HG03103 (cell line): ENCODE results near the gene SORL1.
A peak's percentile ranks its signal among the peaks of the same experiment; 100 is the strongest.

Source experiments
- ATAC-seq: cut with Tn5 transposase; IDR thresholded peaks from one replicate; pipeline ENCODE4 v1.9.1; 2021; ENCODE audit warnings: low read depth; ENCODE audit not compliant: unreplicated experiment

SORL1 gene

DNA sequence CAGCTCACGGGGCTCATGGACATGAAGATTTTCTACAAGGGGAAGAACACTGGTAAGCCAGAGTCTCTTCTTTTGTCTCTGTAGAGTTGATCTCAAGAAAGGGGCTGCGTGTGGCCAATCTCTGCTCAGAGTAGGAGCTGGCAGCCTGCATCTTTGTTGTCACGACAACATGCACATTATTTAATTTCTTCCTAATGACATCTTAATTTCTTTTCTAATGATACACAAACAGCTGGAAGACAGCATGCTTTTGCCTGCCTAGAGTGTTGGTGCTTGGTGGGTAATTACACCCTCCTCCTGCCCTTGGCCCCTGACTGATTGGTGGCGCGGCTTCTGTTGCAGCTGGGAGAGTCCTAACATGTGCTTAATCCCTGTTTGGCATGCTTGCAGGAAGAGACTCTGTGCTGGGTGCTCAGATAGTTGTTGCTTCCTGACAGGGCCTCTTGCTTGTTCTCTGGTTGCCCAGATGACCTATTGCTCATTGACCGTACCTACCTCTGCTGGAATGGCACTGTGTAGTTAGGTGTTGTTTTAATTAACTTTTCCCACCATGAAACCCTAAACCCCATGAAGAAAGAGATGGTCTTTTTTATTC is 107.6 kb downstream of the SORL1 start:
- ATAC-seq, result no peak

DNA sequence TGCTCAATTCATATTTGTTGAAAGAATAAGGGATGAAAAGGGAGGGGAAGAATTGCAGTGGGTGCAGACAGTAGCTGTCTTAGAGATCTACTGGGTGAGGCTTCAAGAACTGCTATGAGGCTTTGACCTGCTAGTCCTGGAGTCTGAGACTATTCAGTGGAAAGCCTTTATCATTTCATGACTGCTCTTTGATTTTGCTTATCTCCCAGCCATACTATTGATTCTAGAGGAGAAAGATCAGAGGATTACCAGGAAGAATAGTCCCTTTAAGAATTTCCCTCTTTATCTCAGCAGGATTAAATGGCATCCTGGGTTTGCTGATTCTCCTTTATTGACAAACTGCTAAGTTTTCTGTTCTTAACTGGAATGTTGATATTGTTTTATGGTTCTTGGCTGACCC is 108.1 kb downstream of the SORL1 start:
- ATAC-seq, result no peak

DNA sequence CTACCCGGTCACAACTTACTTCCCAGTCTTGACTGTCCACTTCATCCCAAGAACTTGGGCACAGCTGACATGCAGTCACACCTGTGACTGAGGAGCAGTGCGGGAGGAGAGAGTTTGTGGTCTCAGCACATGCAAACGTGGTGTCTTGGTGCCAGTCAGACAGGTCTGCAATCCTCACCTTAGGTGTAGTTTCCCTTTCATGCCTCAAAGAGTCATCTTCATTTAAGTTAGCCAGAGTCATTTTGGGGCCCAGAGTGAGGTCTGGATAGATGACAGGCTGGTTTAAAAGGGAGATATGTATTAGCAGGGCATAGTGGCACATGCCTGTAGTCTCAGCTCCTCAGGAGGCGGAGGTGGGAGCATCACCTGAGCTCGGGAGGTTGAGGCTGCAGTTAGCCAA is 109.1 kb downstream of the SORL1 start:
- no peak for ATAC-seq

DNA sequence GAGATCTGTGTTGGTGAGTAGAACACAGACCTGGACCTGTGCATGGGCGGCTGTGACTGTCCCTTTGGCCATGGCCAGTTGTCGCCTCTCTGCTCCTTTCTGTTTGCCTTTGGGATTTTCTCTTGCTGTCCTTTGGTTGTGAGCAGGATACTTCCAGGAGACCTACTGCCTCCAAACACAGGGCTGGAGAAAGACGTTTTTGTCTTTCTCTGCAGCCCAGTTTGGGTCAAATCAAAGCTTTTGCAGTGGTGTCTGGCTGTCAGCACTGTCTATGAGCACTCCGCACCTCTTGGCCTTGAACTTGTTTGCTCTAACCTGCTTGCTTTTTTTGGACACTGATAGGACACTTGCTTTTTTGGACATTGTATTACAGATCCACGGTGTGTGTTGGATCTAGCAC is 109.6 kb downstream of the SORL1 start:
- no peak for ATAC-seq

DNA sequence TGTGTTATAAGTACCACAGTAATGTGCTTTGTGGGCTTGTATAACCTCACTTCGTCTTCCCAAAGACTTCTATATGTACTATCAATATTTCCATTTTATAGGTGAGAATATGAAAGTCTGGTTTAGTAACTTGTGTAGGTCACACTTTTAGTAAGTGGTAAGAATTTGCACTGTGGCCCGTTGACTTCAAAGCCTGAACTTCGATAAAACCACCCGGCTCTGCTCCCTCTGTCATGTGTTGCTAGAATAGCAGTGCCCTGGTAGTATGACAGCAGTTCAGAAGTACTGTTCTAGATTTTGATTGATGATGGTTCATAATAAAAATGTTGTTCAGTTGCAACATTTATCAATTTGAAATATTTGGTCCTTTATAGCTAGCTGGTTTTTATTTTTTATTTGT is 110.9 kb downstream of the SORL1 start:
- no peak for ATAC-seq

DNA sequence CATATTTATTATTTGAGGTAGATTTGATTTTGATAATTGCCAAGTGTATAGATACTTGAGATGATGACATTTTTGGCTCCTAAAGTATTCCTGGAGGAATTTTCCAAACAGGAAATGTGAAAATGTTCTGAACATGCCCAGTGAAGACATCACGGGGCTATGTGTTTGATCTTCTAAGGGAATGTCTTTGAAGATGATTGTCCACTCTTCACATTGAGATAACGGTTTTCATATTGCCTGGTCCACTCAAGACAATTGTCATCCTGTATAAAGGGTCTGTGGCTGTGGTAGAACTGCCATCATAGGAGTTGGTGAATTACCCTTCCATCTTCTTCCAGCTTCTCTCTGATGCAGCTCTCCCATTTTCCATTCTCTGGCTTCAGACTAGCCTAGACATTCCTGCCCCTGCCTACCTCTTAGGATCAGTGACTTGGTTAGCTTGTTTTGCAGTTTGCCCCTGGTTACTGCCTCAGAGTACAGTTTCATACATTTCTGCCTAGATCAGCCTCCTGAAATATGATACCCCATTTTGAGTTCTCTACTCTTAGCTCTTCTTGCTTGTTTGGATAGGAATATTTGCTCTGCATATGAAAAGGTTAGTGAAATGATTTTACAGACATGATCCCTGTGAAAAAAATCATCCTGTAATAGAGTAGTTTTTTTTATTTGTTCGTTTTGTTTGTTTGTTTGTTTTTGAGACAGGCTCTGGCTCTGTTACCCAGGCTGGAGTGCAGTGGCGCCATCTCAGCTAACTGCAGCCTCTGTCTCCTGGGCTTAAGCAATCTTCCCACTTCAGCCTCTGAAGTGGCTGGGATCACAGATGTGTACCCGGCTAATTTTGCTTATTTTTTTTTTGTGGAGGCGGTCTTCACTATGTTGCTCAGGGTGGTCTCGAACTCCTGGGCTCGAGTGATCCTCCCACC is 112.0 kb downstream of the SORL1 start:
- ATAC-seq, result no peak

DNA sequence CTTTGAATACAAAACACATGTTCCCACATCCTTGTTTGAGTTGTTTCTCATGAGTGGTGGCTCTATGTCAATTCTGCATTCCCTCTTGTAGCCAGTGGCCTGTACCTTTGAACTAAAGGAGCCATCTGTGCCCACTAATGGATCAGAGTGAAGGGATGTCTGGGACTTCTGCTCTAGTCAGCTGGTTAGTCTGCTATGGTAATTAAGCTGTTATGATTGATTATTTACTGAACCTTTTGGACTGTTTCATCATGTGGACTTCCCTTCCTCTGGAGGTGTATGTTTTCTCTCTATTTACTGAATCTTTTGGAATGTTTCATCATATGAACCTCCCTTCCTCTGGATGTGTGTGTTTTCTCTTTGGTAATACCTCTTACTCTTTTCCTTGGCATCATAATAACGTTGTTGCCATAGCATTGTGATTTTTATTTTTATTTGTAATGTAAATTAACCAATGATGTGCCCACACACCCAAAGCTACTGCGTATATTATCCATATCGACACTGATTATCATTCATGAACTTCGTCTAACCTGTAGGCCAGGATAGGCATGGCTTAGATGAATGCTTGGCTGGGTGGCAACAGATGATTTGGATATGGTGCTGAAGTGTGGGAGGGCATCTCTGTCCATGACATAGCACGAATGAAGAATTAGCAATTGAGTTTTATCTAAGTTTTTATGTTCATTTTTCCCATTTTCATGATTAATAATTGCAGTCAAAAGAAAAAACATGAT is 113.0 kb downstream of the SORL1 start:
- ATAC-seq, result no peak

DNA sequence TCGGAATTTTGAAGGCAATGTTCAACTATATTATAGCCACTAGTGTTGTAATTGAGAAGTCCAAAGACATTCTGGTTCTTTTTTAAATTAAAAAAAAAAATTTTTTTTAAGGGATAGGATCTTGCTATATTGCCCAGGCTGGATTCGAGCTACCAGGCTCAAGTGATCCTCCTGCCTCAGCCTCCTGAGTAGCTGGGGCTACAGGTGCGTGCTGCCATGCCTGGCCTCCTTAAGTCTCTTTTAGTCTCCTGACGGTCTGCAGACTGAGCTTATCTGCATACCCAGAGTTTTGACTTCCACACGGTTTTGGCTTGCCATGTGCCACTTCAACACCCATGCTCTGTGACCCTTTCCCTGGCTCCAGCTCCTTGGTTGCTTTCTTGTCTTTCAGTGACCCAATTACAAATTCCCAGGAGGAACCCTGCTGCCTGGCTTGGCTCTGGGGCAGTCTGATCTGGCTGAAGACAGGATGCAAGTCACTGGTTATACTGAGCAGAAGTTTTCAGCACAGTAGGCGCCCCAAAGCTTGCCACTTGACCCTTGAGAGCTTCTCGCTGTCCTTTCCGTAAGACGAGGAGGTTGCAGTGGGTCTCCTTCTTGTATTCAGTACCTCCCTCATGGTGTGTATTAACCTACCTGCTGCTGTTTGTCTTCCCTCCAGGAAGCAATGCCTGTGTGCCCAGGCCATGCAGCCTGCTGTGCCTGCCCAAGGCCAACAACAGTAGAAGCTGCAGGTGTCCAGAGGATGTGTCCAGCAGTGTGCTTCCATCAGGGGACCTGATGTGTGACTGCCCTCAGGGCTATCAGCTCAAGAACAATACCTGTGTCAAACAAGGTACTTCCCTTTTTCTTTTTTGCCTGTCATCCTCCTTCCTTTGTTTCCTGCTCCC is 114.4 kb downstream of the SORL1 start:
- ATAC-seq, result no peak

DNA sequence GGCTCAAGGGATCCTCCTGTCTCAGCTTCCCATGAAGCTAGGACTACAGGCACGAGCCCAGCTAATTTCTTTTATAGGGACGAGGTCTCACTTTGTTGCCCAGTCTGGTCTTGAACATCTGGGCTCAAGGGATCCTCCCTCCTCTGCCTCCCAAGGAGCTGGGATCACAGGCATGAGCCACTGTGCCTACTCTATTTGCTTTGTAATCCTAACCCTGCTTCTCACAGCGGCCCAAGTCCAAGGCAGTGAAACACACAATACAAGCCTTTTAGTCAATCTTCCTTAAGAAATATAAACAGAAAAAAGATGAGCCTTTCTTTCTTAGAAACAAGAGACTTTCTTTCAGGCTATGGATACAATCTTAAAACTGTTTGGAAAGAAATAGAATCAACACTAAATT is 115.9 kb downstream of the SORL1 start:
- no peak for ATAC-seq

DNA sequence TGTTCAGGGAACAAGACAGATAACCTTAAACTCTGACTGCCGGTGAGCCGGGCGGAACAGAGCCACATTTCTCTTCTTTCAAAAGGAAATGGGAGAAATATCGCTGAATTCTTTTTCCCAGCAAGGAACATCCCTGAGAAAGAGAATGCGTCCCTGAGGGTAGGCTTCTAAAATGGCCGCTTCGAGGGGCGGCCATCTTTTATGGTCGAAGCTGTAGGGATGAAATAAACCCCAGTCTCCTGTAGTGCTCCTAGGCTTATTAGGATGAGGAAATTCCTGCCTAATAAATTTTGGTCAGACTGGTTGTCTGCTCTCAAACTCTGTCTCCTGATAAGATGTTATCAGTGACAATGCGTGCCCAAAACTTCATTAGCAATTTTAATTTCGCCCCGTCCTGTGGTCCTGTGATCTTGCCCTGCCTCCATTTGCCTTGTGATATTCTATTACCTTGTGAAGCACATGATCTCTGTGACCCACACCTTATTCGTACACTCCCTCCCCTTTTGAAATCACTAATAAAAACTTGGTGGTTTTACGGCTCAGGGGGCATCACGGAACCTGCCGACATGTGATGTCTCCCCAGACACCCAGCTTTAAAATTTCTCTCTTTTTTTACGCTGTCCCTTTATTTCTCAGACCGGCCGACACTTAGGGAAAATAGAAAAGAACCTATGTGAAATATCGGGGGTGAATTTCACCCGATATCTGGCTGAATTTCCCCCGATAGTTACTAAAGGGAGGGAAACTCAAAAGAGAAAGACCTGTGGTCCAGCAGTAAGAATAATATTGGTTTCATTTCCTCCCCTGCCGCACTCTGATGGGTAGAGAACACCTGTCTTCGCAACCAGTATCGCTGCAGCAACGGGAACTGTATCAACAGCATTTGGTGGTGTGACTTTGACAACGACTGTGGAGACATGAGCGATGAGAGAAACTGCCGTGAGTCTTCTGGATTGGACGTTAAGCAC is 117.5 kb downstream of the SORL1 start:
- ATAC-seq, result peak; percentile 98

DNA sequence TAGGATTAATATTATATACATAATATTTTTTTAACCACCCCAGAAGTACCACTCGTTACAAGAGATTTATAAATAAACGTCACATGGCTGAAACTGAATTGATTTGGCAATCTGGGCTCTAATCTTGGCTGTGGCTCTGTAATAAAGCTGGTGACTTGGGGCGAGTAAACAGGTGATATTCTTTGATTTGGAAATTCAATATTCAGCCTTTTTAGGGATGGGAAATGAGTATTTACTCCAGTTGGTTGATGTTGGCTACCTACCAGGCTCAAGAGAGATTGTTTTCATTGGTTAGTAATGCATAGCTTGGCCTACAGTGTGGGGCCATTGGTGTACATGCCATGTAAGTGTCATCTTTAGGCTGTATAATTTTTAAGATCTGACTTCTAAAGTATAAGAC is 118.3 kb downstream of the SORL1 start:
- ATAC-seq, result no peak

DNA sequence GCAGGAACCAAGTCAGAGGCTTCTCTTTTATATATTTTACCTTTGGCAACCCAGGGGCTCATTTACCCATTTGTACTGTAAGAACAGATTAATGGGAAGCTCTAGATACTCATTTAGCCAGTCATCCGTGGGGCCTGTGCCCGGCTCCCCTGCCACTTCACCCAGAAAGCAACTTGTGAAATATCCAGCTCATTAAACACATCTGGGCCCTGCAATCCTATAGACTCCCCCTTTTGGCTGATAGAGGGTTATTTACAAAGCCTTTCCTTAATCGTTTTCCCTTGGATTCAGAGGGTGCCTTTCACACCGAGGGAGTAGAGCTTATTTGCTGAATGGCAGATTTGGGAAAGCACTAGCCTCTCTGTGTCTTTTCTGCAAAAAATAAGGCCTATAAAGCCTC is 119.4 kb downstream of the SORL1 start:
- no peak for ATAC-seq

DNA sequence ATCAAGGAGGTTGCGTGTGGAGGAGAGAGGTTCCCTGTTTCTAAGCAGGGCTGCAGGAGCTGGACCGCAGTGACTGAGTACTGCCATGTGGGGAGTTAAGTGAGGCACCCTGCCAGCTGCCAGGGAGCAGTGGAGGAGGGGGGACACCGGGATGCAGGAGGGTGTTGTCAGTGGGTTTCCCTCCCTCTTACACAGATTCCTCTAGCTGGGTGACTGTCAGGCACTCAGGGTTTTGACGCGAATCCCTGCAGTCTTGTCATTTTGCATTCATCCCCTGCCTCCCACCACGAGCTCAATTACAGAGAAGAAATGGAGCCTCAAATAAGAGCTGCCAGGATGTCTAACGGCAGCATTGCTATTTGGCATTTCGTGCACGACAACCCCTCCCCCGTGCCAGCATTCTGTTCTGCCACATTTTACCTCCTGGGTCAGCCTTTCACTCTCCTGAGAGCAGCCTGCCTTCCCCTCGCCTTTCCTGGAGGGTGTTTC is 120.5 kb downstream of the SORL1 start:
- ATAC-seq, result no peak

DNA sequence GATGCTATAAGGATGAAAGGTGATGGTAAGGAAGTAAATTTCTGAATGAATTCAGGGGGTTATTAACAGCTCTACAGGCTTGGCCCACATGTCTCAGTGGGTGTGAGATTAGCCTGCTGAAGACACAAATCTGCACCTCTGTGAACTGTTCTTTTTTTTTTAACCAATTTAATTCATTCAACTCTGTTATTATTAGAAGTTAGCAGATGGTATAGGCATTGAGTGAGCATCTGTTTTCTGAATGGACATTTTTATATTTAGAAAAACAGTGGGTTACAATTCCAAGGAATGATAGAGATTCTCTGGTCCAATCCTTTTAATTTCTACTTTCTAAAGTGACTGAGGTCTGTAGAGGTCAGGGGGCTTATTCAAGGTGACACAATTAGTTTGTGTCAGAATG is 122.7 kb downstream of the SORL1 start:
- no peak for ATAC-seq

DNA sequence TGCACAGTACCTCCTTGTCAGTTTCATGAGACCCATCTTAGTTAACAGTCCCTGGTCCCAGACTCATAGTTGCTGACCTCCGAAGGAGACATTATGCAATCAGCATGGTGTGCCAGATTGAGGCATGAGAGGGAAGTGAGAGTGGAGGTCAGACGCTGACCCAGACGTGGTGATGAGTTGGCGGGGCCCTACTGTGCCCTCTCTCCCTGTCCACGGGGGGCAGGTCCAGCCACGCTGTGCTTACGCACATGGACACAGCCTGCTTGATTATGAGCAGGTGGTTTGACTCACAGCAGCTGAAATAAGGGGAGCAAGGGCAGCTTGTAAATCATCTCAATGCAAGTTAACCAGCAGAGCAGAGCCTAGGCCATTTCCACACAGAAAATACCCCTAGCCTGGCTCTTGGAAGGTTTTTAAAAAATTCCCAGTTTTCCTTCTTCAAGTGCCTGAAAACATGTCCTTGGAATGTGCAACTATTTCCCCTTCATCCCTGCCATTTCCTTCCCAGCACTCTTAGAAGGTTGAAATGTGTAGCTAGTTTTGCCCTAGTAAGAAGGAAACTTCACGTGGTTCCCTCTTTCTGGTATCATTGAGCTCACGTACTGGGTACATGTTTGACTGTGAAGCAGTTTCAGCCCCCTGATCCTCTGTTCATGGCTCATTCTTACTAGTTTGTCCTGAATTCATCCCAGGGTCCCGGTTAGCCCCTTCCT is 123.3 kb downstream of the SORL1 start:
- ATAC-seq, result peak; percentile 69

DNA sequence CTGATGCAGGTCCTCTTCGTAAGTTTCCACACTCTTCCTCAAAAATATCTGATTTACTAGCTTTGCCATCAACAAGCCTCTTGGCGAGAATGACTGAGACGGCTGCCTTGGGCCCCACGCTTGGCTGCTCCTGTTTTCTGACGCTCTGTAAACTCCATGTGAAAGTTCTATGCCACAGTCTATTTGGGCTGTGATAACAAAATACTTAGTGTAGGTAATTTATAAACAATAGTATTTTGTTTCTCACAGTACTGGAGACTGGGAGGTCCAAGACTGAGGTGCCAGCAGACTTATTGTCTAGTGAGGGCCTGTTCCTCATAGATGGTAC is 123.8 kb downstream of the SORL1 start:
- peak; percentile 32 for ATAC-seq

DNA sequence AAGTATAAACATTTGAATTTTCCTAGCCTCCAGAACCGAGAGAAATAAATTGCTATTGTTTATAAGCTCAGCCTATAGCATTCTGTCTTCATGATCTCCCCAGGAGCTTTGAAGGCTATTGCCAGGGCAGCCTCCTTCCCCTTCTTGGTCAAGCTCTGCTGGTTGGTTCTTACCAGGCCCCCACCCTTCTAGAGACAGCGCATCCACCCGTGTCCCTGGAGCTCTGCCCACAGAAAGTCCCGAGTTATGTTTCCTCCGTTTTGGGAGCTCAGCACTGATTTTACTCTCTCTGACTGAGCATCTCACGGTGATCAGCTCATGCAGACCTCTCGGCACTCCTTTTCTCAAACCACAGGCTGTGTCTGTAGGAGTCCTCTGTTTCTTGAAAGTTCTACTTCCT is 124.4 kb downstream of the SORL1 start:
- no peak for ATAC-seq

DNA sequence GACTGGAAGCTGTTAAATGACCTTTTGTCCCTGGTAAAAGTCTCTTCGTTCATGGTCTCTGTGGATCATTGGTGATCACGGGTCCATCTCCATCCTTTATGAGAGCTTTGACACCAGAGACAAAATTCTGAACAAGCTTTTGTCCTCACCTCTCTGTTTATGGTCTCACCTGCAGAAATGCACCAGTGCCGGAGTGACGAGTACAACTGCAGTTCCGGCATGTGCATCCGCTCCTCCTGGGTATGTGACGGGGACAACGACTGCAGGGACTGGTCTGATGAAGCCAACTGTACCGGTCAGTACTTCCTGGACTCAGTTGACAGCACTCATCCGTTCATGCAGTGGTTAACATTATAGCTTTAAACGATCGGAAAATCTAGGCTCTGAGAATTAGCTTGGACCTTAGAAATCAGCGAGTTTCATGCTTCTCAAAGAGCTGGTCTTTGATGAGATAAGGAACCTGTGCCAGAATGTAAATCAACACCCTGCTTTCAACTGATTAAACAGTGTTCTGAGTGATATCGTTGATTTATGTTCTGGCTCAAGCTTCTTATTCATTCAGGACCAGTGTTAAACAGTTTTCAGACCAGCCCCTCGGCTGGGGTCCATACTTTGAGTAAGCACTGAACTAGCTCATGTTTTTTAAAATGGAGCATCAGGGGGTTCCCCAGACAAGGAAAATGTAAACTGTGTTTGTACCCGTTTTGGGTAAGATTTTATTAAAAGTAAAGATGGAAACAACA is 125.2 kb downstream of the SORL1 start:
- no peak for ATAC-seq
